Tibial artery (tissue), 4 donors: ENCODE results near the gene DSC1.
A peak's percentile ranks its signal among the peaks of the same experiment; 100 is the strongest.

ENCODE experiments used
- DNase-seq, 2 donors: peaks; one replicate each; pipeline ENCODE4 v3.0.0-alpha.2; 2019
- H3K27ac ChIP-seq, 2 donors: fragments of 200-600 bp; sonication (generic) in 1 of 2; 1 replicate in 1 of 2; 2 replicates in 1 of 2; pipeline ENCODE4 v1.5.1; 2018 to 2019; ENCODE audit warnings: mild to moderate bottlenecking in 1 of 2
- H3K27me3 ChIP-seq, 2 donors: fragments of 200-600 bp; sonication (generic) in 1 of 2; one replicate each; pipeline versions ENCODE4 v1.5.1 to v1.6.0; 2016 to 2019
- H3K36me3 ChIP-seq, 3 donors: fragments of 200-600 bp; sonication (generic) in 2 of 3; one replicate each; pipeline ENCODE4 v1.5.1; 2016 to 2019; ENCODE audit warnings: mild to moderate bottlenecking in 2 of 3
- H3K4me1 ChIP-seq, 4 donors: fragments of 200-600 bp; sonication (generic) in 2 of 4; 1 replicate in 3 of 4; 2 replicates in 1 of 4; pipeline ENCODE4 v1.5.1; 2016 to 2019
- H3K4me3 ChIP-seq, 2 donors: fragments of 200-600 bp; sonication (generic) in 1 of 2; 1 replicate in 1 of 2; 2 replicates in 1 of 2; pipeline ENCODE4 v1.5.1; 2018 to 2019; ENCODE audit warnings: mild to moderate bottlenecking in 2 of 2
- H3K9me3 ChIP-seq, 3 donors: fragments of 200-600 bp; sonication (generic) in 1 of 3; one replicate each; pipeline ENCODE4 v1.5.1; 2016 to 2019
- intact Hi-C: fragments of 100-400 bp; cut with DNase I; formaldehyde crosslinking; loops from one replicate; pipeline ENCODE4 v1.15.0; 2023; ENCODE audit warnings: low total_unique reads
- TF ChIP-seq, protein P1 (sequence below), 2 experiments: fragments of 200-600 bp in 1 of 2; fragments of 450-650 bp in 1 of 2; IDR thresholded peaks; one replicate each; pipeline ENCODE4 v1.5.1; 2017 to 2019; ENCODE audit warnings: antibody characterized with exemption in 2 of 2, mild to moderate bottlenecking in 1 of 2, moderate library complexity in 1 of 2

DSC1 gene

DNA sequence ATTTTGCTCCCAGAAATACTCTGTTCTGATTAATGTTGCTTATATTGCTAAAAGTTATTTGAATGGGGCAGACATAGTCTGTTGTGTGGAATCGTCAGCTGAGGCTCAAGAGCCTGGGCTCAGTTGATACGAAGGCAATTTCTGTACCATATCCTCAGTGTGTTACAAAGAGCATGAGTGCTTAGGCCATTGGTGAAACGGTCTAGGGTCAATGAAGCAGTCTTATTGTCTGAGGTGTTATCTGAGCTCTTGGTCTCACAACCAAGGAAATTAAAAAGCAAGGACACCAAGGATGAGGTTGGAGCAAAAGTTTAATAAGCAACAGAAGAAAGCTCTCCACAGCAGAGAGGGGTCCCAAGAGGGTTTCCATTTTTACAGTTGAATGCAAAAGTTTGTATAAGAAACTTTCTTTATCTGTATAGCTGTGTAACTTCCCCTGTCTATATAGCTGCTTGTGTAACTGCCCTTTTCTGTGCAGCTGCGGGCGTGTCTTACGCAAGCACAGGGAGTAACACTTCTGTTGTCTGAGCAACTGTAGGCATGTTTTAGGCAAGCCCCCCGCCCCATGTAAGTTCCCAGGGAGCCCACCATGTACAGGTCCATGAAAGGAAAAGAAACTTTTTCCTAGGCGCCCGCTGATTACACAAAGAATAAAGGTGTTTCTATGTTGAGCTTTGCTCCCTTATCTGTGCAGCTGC lies 40.6 kb upstream of the DSC1 start:
- TF ChIP-seq, protein P1, sequence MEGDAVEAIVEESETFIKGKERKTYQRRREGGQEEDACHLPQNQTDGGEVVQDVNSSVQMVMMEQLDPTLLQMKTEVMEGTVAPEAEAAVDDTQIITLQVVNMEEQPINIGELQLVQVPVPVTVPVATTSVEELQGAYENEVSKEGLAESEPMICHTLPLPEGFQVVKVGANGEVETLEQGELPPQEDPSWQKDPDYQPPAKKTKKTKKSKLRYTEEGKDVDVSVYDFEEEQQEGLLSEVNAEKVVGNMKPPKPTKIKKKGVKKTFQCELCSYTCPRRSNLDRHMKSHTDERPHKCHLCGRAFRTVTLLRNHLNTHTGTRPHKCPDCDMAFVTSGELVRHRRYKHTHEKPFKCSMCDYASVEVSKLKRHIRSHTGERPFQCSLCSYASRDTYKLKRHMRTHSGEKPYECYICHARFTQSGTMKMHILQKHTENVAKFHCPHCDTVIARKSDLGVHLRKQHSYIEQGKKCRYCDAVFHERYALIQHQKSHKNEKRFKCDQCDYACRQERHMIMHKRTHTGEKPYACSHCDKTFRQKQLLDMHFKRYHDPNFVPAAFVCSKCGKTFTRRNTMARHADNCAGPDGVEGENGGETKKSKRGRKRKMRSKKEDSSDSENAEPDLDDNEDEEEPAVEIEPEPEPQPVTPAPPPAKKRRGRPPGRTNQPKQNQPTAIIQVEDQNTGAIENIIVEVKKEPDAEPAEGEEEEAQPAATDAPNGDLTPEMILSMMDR (IDR thresholded peaks at IDR 0.05), result no peak
- peak in 1 of 2 donors; percentile 41 for DNase-seq
- no peaks in the 10 kb centered on the region for H3K9me3 ChIP-seq
- H3K27ac ChIP-seq, result no peak overlapping the region
- H3K27me3 ChIP-seq, result no peaks in the 10 kb centered on the region
- intact Hi-C loops, result no loop called here
- peaks cover 0 to 14% (median 5%) of the 10 kb centered on the region in 4 donors for H3K4me1 ChIP-seq
- no peak overlapping the region for H3K4me3 ChIP-seq
- no peaks in the 10 kb centered on the region for H3K36me3 ChIP-seq

DNA sequence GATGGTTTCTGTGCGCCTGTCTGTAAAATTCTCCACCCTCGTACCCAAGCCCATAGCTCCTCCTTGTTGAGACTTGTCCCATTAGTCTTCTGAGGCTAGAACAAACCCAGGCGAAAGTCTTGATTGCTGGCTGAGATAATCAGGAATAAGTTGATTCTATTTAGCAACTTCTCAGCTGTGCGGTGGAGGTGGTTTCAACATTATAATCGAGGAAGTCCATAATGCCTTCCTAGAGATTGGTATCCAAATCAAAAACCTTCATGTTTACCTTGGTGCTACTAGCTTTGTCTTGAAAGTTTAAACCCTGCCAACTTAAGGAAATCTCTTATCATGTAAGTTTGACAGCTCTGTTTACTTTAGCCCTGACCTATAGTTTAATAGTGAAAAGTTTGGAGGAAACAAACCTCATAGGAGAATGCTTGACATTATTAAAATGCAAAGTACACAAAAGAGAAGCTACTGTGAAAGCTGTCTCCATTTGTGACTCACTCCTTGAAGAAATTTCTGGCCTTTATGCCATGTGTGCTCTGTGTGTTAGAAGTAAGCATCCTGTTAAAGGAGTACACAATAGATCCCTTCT lies 36.6 kb upstream of the DSC1 start:
- no peaks in the 10 kb centered on the region for H3K4me1 ChIP-seq
- H3K9me3 ChIP-seq, result no peaks in the 10 kb centered on the region
- no peaks in the 10 kb centered on the region for H3K36me3 ChIP-seq
- H3K27ac ChIP-seq, result no peak overlapping the region
- intact Hi-C loops, result no loop called here
- H3K27me3 ChIP-seq, result no peaks in the 10 kb centered on the region
- H3K4me3 ChIP-seq, result no peak overlapping the region
- no peak for DNase-seq
- TF ChIP-seq, protein P1 (IDR thresholded peaks at IDR 0.05), result no peak

DNA sequence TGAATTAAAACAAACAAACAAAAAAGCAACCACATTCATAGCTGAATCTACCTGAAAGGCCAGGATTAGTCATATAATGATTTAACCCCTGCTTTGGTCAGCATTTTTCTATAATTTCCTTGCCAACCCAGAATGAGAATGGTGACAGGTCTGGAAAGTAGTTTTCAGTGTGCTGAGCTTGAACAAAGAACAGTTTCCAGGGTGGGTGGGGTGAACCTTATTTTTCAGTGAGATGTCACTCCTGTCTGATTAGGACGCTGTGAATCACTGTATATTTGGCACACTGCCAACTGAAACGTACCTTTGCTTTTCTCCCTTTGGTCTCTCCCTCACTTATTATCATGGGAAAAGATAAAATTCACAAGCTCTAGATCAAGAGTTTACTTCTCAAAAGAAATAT lies 35.0 kb upstream of the DSC1 start:
- no peaks in the 10 kb centered on the region for H3K36me3 ChIP-seq
- no peaks in the 10 kb centered on the region for H3K27me3 ChIP-seq
- intact Hi-C loops, result no loop called here
- H3K27ac ChIP-seq, result no peak overlapping the region
- H3K9me3 ChIP-seq, result no peaks in the 10 kb centered on the region
- H3K4me1 ChIP-seq, result no peaks in the 10 kb centered on the region
- no peak overlapping the region for H3K4me3 ChIP-seq
- TF ChIP-seq, protein P1 (IDR thresholded peaks at IDR 0.05), result no peak
- no peak for DNase-seq

DNA sequence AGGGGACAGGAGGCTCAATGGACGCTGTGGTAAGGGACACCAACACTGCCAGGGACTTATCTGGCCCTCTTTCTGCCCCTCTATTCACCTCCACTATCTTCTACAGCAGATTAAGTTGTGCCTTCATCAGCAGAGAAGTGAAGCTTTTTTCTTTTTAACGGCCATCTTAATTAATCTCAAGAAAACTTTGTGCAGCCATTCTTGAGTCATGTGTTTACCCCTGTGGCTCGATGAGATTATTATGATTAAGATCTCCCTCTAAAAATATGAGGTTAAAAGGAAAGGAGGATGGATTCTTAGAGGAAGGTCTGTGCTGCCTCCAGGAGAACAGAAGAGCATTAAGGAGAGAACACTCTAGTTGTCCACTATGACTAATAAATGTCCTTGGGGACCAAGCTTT lies 32.4 kb upstream of the DSC1 start:
- TF ChIP-seq, protein P1 (IDR thresholded peaks at IDR 0.05), result no peak
- H3K4me1 ChIP-seq, result no peaks in the 10 kb centered on the region

DNA sequence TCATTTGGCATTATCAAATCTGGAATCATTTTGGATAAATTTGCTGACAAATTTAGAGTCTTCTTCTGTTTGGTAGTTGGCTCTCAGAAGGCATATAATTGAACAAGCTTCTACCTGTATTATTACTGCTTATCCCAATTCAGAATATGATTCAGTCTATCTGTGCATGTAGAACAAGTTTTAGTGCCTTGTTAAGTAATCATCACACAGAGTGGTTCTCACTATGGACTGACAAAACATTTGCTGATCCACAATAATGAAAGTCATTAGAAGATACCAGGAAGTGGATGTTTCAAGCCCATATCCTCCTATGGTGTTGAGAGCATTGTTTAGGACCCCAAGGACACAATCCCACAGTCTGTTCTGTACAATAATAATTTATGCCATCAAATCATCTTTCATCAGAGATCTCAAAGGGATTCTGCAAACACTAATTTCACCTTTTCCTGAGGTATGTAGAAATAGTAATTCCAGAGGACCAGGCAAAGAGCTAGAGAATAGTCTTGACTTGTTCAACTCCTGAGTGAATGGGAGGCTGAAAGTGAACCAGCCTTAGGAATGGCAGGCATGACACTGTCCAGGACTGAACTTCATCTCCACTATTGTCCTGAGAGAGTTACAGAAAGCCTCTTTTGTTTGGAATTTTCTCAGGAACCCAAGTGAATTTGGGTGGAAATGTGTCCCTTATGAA lies 29.6 kb upstream of the DSC1 start:
- intact Hi-C loops, result no loop called here
- TF ChIP-seq, protein P1 (IDR thresholded peaks at IDR 0.05), result no peak
- DNase-seq, result no peak
- H3K4me3 ChIP-seq, result no peak overlapping the region
- no peaks in the 10 kb centered on the region for H3K27me3 ChIP-seq
- H3K4me1 ChIP-seq, result no peaks in the 10 kb centered on the region
- no peaks in the 10 kb centered on the region for H3K36me3 ChIP-seq
- no peak overlapping the region for H3K27ac ChIP-seq
- H3K9me3 ChIP-seq, result no peaks in the 10 kb centered on the region

More for the DNA sequence above, 32.4 kb upstream of the DSC1 start:
- no peaks in the 10 kb centered on the region for H3K27me3 ChIP-seq
- no peaks in the 10 kb centered on the region for H3K36me3 ChIP-seq
- no peak for DNase-seq
- H3K4me3 ChIP-seq, result no peak overlapping the region
- no peaks in the 10 kb centered on the region for H3K9me3 ChIP-seq
- no peak overlapping the region for H3K27ac ChIP-seq
- intact Hi-C loops, result no loop called here
